Measurements from ENCODE around the gene ENTPD1. TPM values are rescaled to one million over a fixed set of nuclear protein-coding genes. Genes with fewer than 3 reads are reported as not detected.

ENTPD1 gene
- total RNA-seq, result 0.58 and 4.2 TPM in 2 replicates

GRCh38 chr10:95756041-95756761 is at the start of gene ENTPD1:
Gene ENTPD1 (plus strand): TSS chr10:95756163. CDS start chr10:95756240, 77 bp downstream.

GRCh38 chr10:95907456-95908253 is 151.7 kb downstream of the ENTPD1 start, which contains the start of gene CC2D2B:
Gene CC2D2B (plus strand): TSS chr10:95907975. CDS start chr10:95911324, 3,349 bp downstream.

Other genes starting within 250 kb of the ENTPD1 start
- 0.19 and 1.1 TPM in 2 replicates for gene SORBS1, start 194.8 kb upstream of the ENTPD1 start, total RNA-seq
- 182 and 200 TPM in 2 replicates for gene ALDH18A1, start 99.5 kb upstream of the ENTPD1 start, total RNA-seq
- gene TCTN3, start 62.2 kb upstream of the ENTPD1 start, total RNA-seq, result 30.1 and 38.9 TPM in 2 replicates
- under 0.01 and 0.19 TPM in 2 replicates for gene CC2D2B, start 151.8 kb downstream of the ENTPD1 start, total RNA-seq